GM18873 (cell line): ENCODE data around the gene MTUS2.

ENCODE experiments used
- ATAC-seq: cut with Tn5 transposase; IDR thresholded peaks from one replicate; pipeline ENCODE4 v1.9.1; 2021; ENCODE audit warnings: mild to moderate bottlenecking, moderate library complexity, moderate number of reproducible peaks; ENCODE audit not compliant: unreplicated experiment, low FRiP score

The MTUS2 gene

DNA sequence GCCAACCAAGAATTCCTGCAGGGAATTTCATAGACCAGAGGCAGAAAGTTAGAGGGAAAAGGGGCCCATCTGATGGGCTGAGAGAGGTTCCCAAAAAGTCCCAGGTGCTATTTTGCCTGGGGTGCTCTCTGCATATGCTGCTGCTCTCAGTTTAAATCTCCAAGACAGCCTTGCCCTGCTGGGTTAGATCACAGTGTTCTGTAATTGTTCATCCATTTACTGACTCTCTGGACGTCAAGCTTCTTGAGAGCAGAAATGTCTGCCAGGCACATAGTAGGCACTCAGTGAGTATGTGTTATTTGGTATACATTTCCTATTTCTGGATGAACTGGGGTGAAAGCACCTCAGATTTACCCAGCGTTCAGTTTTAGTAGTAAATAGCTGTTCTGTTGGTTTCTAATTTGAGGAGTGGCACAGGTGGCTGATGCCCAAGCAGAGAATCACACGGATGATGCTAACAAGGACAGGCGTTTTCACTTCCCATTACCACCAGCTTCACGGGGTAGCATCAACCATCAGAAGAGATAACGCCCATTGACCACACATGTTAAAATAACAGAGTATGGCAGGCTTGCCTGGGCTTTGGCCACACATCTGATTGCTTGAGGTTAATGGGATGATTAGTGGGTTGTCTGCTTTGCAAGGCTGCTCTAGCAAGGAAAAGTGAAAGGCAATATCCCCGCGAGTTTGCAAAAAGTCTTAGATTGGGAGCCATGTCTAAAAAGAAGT is 614.2 kb downstream of the MTUS2 start:
- ATAC-seq = no peak

DNA sequence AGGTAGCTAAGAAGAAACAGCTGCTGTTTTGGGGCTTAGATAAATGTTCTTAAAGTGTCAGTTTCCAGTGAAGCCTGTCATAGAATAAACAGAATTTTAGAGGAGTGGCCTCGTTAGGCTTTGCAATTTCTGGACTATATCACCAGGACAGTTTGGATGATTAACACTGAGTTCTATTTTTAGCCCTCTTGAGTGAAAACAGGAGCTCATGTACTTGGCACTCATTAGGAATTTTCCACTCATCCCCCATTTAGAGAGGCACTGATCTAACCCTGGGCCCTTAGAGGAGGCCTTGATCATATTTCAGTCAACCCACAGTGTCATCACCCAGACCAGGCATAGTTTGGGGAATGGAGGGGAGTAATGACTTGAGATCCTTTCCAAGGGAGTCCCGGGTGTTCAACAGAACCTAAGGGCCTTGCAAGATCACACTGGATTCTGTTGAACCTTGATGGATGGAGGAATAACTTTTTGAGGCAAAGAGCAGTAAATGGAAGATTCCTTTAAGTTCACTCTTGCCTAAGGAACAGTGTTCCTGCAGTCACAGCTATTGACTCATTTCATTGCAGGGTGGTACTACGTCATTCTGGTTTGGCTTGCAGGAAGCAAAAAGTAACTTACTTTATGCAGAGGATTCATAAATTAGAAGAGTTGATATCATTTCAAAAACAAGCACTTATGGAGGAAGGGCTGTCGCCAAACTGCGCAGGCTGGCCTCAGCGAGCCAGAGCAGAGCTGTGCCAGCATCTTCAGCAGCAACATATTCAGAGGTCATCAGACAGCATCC is 615.2 kb downstream of the MTUS2 start:
- ATAC-seq = no peak

DNA sequence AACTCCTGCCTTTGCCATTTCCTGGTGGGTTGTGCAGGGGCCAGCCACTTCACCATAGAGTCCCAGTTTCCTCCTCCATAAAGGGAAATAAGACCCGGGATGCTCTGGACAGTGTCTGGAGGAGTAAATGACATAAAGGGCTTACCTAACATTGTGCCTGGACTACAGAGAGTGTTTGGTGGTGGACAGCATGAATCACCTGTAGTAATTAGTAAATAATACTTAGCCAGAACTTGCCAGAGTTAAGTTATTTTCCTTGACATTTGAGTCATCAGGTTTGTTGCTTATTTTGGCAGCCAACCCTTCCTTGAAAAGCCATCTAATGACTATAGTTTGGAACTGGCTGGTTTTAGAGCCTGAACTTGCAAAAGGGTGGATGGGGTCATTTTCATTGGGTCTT is 616.2 kb downstream of the MTUS2 start:
- no peak for ATAC-seq

DNA sequence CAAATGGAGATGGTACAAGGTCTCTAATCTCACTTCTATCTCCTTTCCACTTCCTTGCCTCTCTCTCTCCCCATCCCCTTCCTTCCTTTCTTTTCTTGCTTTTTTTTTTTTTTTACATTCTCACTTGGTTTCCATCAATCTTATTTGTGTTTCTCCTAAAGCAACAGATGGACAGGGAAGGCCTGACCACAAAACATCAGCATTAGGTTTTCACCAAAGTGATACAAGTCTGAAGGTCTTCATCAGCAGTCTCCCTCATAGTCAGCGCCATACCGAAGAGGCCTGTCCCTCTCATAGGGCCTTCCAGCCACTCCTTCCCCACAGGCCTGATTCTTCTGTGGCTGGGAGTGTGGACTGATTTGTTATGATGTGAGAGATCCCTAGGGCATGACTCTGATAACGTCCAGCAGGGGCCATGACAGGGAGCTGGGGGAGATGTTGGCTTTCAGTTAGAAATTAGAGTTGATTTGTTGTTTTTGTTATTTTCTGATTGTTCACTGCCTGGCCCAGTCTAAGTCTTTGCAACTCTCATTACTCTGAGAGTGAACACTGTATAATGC is 616.7 kb downstream of the MTUS2 start:
- ATAC-seq = no peak

DNA sequence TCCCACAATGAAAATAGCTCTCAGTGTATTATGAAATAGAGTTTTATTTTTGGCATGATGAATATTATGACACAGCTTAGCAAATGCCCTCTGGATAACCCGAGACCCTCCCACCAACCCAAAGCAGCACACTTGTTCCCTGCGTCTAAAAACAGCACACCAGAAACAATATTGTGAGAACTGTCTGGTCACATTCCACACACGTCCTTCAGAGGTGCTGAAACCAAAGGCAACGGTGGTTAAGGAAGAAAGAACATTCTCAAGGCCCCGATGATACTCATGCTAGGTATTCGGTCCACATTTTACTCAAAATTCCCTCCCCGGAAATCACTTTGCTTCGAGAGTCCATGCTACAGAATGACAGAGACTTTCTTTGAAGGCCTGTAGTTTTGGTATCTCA is 618.6 kb downstream of the MTUS2 start:
- ATAC-seq = no peak

DNA sequence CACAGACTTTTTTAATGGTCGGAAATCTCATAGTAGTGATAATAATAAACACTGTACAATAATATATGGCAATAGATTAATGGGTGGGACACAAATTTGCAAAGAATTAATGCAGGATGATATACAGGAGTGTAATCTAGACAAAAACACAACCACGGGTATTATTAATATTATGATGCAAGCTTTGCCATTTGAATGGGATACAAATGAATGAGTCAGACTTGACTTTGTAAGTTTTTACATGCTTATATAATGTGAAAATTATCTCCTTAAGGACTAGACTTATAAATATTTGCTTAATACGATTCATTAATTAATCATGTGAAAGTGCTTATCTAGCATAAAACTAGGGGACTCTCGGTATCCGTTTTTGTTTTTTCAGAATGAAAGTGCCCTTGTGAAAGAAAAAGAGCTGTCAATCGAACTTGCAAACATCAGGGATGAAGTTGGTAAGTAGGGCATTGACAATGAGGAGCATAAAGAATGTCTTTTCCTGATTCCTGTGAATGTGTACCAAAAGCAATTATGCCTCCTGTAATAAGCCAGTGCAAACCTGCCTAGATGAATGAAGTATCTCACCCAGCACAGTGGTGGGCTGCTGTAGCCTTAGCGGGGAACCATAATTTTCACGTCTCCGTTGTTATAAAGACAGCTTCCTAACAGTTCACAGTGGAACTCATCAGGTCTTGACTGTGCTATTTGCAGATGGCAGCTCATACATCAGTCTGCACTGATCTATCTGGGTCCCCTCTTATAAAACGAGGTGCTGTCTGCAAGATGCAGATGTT is 619.7 kb downstream of the MTUS2 start:
- no peak for ATAC-seq

DNA sequence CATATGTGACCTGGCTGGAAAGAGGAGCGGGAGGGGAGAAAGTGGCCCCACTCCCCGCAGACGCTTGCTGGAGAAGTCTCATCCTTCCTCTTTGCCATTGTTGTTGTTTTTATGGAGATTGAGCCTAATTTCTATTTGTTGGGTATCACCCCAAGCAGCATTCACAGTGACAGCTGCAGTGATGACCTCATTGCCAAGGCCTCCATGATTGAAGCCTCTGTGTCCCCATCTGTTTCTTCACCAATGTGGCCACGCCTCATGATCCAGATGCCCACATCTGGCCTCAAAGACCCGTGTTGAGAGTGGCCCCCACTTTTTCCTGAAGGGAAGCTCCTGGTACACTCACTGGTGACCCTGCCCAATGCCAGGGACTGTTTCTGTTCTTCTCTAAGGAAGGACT is 621.2 kb downstream of the MTUS2 start:
- no peak for ATAC-seq

DNA sequence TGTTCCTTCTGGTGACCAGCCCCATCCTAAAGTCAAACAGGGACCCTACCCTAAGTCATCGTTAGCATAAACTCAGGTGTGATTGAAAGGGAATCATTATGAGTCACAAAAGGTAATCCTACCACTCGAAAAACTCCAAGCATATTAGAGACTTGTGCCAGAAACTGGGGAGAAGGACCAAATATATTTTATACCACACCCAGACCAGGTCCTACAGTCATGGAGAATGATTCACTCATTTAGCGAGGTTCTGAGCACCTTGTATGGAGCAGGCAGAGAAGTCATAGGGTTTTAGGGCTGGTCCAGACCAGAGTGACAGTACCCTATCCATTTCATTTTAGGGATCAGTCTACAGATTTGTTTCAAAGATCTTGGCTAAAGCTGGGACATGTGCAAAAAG is 625.9 kb downstream of the MTUS2 start:
- no peak for ATAC-seq

DNA sequence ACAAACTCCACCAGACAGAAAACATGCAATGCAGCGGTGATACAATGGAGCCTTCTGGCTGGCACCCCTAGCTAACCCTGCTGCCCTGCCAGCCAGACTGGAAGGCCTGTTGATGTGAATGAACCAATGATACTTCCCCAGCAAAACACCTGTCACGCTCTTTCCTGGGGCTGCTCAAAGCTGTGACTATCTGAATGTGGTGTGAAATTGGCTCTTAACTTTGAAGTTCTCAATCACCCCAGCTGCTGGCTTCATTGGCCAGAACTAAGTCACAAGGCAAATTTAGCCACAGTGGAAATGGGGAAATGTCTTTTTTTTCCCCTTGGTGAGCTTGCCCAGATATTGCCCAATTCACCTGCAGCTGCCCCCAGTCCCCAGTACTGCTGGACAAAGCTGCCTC is 628.0 kb downstream of the MTUS2 start:
- ATAC-seq = no peak

DNA sequence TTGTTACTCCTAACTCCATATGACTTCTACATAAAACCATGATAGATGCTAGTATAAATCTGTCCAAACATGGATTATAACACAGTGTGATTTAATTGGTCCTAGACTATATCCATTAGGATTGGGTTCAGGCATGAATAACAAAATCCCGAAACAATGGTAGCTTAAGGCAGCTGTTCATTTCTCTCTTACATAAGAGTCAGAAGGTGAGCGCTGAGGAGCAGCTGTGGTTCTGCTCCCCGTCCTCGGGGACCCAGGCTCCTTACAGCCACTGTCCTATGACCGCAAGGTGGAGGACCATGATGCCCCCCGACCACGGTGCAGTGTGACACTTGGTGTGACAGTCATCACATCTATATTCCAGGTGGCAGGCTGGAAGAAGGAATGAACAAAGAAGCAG is 629.6 kb downstream of the MTUS2 start:
- ATAC-seq = no peak

DNA sequence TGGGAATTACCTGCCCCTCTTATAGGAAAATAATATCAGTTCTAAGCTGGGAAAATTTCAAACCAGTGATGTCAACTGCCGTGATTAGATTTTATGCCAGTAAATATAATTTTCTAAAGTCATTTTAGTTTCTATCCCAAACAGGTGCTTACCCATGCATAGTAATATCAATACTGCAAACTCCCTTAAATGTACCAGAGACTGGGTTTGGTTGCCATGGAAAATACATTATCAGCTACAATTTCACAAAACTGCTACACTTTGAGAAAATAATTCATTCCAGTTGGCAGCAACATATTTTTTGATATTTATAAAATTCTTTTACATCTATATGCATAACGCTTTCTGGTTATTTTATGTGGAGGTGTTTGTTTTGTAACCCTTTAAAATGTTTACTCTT is 631.8 kb downstream of the MTUS2 start:
- ATAC-seq = no peak

DNA sequence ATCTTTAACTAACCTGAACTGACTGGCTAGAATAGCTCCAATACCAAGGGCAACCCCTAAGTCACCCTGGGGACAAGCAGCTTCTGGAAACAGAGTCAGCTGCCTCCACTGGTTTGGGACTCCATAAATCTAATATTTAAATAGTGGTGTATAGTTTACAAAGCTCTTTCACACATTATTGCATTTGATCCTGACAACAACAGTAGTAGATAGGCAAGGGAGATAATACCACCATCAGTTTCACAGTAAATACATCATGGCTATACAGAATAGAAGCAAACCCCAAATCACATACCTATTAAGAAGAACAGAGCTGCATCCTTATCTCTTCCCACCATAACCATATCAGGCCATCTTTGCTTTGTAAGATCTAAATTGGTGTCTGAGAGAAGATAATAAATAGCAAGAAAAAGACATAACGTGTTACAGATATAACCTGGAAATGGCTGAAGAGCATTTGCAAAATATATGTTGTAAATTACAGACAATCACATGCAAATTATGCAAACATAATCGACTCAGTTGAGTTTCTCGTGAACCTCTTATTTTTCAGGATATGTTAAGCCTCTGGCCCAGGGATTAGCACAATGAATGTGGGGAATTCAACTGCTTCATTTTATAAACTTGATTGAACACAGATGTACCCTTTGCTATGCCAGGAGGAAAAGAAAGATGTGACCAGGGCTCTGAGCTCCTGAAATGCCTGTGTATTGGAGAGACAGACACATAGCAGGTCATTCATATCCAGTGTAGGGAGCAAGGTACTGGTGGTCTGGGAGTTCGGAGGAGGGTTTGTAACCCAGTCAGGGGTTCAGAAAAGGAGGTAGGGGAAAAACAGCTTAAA is 632.9 kb downstream of the MTUS2 start:
- ATAC-seq = no peak

DNA sequence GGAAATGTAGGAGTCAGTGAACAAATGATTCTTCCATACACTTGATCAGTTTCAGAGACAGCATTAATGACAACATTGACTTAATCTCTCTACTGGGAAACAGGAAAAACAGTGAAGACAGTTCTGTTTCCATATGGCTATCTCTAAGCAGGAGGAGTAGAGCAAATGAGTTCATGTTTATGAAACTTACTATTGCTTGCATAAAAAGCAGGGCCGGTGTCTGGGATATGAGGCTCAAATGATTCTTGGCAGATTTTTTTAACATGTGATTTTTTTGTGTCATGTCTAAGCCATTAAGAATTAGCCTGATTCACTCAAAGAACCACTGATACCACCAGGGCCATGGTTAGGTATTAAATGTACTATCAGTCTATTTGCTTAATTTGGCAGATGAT is 633.5 kb downstream of the MTUS2 start:
- no peak for ATAC-seq

DNA sequence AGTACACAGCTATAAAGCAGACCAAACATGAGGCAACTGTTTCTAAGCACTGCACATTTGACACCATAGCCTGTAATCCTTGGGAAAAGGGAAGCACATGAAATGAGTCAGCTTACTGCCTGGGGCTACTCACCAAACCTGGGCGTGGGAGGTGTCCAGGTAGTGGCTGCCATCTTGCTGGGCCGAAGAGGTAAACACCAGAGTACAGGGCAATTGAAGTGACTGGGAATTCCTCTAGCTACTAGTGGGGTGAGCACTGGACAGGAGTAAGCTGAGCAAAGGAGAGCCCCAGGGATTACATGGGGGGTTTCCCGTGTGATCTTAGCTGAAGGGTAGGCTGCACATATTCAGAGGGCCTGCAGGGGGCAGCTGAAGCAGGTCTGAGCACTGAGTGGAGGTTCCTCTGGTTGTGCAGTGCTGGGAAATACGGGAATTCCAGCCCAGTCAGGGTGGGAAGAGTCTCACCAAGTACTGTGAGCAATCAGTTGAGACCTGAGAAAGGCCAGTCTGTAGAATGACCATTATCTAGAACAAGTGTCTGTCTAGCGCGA is 634.9 kb downstream of the MTUS2 start:
- ATAC-seq = peak; percentile 63

DNA sequence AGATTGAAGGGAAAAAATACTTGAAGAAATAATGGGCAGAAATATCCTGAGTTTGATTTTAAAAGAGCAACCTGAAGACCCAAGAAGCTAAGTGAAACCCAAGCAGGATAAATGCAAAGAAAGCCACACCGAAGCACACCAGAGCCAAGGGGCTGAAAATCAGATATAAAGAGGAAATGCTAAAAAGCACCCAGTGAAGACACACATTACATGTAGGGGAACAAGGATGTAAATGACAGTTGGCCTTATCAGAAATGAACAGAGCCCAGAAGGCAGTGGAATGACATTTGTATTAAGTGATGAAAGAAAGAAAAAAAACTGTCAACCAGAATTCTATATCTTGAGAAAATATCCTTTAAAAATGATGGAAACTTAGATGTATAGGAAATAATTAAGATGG is 636.3 kb downstream of the MTUS2 start:
- ATAC-seq = no peak

DNA sequence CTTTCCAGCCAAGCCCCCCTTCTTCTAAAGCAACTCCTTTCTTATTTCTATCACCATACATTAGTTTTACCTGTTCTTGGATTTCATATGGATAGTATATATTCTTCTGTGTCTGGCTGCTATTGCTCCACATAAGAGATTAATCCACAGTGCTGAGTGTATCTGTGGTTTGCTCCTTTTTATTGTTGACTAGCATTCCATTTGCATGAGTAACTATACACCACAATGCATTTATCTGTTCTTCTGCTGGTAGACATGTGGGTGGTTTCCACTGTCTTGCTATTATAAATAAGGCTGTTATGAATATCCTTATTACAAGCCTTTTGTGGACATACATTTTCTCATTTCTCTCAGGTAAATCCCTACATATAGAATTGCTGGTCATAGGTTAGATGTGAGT is 637.2 kb downstream of the MTUS2 start:
- no peak for ATAC-seq

DNA sequence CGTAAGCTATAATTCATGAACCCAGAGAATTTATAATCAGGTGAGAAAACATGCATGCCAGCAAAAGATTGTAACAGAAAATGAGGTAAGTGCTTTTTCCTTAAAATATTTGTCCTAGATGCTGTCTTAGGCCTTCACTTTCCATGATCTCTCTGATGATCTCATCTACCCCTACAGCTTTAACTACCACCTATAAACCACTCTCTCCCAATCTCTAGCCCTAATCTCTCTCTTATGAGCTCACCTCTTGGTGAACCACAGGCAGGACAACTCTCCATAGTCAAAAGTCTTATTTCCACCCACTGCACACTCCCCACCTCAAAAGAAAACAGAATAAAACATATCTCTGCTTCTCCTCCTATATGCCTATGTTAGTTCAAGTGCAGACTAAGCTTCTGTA is 638.3 kb downstream of the MTUS2 start:
- ATAC-seq = no peak

DNA sequence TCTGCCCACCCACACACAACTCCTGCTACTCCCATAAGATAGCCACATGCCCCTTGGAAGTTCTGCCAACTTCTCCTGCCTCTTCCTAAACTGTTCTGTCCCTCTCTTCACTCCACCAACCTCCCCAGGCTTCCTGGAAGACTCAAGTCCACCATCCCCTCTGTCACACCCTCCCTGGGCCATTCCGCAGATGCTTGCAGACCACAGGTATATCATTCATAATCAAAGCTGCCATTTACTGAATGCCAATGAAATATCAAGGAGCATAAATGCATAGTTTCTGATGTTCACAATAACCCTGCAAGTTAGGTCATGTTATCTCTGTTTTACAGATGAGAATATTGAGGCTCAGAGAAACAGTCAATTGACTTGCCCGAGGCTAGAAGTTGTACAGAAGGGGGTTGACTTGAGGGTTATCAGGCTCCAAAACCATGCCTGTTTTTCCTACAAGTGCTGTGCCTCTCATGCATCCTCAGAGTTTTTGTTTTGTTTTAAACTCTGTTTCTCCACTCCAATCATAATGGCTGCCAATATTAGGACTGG is 639.7 kb downstream of the MTUS2 start:
- no peak for ATAC-seq

DNA sequence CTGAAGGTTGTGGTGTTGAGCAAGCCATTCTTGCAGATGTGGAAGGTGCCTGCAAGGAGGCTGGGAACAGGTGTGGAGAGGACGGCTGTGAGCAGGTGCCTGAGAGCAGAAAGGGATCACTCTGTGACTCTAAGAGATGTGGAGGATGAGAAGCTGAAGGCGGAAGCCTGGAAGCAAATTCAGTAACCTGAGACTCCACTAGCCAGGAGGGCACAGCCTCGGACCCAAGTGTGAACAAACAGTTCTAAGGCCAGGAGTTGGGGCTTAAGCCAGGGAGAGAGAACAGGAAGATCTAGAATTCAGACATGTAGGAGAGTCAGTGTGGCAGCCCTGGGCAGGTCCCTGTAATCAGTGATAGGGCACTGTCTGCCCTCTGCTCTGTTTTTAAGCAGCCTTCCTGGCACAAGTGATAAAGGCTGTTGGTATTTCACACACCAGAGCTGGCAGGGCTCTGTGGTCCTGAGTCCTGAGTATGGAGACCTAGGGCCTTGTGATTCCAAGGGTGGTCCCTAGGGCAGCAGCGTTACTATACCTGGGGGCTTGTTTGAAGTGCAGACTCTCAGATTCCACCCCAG is 644.1 kb downstream of the MTUS2 start:
- ATAC-seq = no peak
